GM12864 (cell line): Measurements from ENCODE around the gene PTPRM.

ENCODE experiments used
- DNase-seq: peaks from one replicate; pipeline ENCODE4 v3.0.0-alpha.2; 2011; ENCODE audit warnings: low read depth
- H3K4me3 ChIP-seq: 2 replicates; pipeline ENCODE4 v1.5.1; 2011; ENCODE audit warnings: mild to moderate bottlenecking, low read depth, low read length, control low read depth
- TF ChIP-seq, protein P1 (sequence below): IDR thresholded peaks from 2 replicates; pipeline ENCODE4 v1.5.1; 2011; ENCODE audit warnings: low read depth, mild to moderate bottlenecking, moderate library complexity, low read length, control low read depth, inconsistent platforms; ENCODE audit errors: missing control alignments

Gene PTPRM

DNA sequence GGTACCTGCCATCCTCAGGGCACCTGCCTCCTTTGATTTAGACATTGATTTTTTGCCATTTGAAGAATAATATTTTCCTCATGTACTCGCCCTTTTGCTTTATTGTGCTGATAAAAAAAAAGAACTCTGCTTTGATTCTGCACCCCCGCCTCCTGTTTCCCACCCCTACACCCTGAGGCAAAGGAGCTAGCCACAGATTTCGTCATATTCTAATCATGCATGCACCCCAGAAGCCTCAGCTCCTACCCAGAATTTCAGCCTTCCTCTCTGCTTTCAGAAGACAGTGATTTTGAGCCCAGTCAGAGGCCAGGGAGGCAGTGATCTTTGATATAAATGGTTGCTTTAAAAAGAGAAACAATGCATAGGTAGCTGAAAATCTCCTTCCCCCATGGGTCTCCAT, 329.0 kb downstream of the PTPRM start:
- no peak for DNase-seq
- H3K4me3 ChIP-seq = no peak overlapping the region
- TF ChIP-seq, protein P1, sequence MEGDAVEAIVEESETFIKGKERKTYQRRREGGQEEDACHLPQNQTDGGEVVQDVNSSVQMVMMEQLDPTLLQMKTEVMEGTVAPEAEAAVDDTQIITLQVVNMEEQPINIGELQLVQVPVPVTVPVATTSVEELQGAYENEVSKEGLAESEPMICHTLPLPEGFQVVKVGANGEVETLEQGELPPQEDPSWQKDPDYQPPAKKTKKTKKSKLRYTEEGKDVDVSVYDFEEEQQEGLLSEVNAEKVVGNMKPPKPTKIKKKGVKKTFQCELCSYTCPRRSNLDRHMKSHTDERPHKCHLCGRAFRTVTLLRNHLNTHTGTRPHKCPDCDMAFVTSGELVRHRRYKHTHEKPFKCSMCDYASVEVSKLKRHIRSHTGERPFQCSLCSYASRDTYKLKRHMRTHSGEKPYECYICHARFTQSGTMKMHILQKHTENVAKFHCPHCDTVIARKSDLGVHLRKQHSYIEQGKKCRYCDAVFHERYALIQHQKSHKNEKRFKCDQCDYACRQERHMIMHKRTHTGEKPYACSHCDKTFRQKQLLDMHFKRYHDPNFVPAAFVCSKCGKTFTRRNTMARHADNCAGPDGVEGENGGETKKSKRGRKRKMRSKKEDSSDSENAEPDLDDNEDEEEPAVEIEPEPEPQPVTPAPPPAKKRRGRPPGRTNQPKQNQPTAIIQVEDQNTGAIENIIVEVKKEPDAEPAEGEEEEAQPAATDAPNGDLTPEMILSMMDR = no peak

DNA sequence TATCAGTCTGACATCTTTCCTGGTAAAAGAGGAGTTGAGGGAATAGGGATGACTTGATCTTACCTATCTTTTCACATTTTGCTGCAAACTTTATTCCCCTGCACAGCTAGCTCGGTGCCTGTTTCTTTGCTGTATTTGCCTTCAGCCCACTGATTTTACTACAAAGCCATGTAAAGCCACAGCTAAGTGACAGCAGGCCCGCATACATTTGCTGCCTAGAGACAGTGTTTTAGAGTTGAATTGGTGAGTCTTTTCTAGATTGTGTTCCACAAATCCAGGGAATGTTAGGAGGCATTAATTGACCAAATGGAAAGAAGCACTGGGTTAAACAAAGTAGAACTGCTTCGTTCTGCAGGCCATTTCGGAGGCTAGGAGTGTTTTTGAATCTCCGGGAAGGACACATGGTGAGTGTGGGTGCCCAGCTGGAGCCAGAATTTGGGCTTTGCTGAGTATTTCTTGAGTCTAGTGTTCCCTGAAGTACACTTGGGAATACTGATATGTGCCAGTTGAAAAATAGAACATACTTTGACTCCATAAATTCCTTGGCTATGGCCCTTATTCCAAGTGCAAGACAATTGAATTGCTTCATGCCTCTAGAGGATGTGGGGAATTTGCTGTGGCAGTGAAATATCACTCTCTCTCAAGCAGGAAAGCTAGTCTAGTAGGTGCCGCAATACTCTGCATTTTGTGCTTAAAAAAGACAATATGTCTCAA, 329.8 kb downstream of the PTPRM start:
- H3K4me3 ChIP-seq = no peak overlapping the region
- no peak for DNase-seq
- TF ChIP-seq, protein P1 = no peak

DNA sequence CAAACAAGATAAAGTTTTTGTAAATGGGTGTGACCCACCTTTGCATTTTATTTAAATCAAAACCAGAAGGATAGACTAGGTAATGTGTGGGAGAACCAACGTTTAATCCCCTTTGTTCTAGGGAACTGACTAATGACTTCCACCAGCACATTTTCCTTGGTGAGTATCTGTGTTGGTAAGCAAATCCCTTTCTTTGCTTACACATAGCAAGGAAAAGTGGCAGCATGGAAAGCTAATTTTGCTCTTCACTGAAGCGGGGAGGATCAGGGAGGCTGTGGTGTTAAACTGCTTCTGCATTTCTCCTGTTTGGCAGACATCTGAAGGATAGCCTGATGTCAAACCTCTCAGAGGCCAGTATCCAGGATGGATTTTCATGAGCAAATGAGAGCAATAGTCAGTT, 331.1 kb downstream of the PTPRM start:
- no peak overlapping the region for H3K4me3 ChIP-seq
- DNase-seq = no peak
- TF ChIP-seq, protein P1 = no peak

DNA sequence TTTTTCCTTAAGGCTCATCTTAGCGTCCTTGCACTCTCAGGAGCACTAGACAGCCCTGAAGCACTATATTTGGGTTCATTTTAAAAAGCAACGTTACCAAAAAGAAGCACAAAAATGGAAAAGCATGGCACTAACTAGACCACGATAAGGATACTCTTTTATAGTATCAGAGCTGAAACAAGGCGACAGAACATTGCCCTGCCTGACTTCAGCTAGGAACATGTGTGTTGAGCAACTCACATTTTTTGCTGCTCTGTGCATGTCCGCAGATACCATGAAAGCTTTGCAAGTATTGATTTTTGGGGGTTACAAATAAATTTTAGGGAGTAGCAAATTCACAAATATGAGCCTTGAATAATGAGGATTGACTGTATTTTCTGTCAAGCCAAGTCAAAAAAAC, 332.0 kb downstream of the PTPRM start:
- no peak for DNase-seq
- TF ChIP-seq, protein P1 = no peak

DNA sequence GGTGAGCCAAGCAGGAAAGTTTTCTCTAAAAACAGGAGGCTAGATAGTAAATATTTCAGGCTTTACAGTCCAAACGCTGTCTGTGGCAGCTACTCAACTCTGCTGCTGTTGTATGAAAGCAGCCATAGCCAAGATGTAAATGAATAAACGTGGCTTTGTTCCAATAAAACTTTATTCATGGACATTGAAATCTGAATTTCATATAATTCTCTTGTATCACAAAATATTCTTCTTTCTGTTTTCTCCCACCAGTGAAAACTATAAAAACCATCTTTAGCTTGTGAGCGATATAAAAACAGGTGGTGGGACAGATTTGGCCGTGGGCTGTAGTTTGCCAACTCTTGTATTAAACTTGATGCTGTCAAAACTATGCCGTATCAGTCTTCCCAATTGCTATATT, 333.0 kb downstream of the PTPRM start:
- DNase-seq = no peak
- no peak overlapping the region for H3K4me3 ChIP-seq
- TF ChIP-seq, protein P1 = no peak

More for the DNA sequence above, 332.0 kb downstream of the PTPRM start:
- H3K4me3 ChIP-seq = no peak overlapping the region

DNA sequence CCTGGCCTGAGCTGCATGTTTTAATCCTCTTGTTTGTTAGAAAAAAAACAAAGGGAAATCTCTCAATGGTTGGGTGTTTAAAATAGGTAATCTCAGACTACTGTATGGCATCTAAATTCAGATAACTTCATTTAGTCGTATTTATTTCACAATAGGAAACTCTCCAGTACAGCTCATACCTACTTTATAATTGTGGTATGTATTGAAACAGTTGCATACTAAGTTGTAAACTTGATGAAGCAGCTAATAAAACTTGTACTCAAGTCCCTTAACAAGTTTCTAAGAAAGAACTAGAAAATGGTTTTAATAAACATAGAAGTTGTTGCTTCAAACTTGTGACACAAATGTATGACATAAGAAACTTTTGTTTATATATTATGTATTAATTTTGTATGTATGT, 334.5 kb downstream of the PTPRM start:
- TF ChIP-seq, protein P1 = no peak
- no peak for DNase-seq

GRCh38 chr18:7902399-7902839, 335.3 kb downstream of the PTPRM start:
- no peak overlapping the region for H3K4me3 ChIP-seq
- TF ChIP-seq, protein P1 = no peak
- no peak for DNase-seq

More for the DNA sequence above, 334.5 kb downstream of the PTPRM start:
- no peak overlapping the region for H3K4me3 ChIP-seq
